MM.1S (cell line): ENCODE results near the gene LRRC26.

Source experiments
- DNase-seq: peaks from one replicate; pipeline ENCODE4 v3.0.0-alpha.2; 2015
- H2AFZ ChIP-seq: fragments of 300-600 bp; sonication (generic); 2 replicates; pipeline ENCODE4 v1.6.0; 2016; ENCODE audit warnings: antibody characterized with exemption, low read length
- H3F3A ChIP-seq: fragments of 300-600 bp; sonication (generic); 2 replicates; pipeline ENCODE4 v1.6.1; 2016; ENCODE audit warnings: mild to moderate bottlenecking, antibody characterized with exemption, low read length, moderate library complexity, mixed read lengths; ENCODE audit not compliant: insufficient read depth
- H3K27ac ChIP-seq: fragments of 300-600 bp; sonication (generic); 2 replicates; pipeline ENCODE4 v1.5.1; 2016; ENCODE audit warnings: mild to moderate bottlenecking, low read length
- H3K27me3 ChIP-seq: fragments of 300-600 bp; sonication (generic); replicated peaks from 2 replicates; pipeline ENCODE4 v1.6.0; 2016; ENCODE audit warnings: low read length; ENCODE audit not compliant: insufficient read depth
- H3K36me3 ChIP-seq: fragments of 300-600 bp; sonication (generic); replicated peaks from 2 replicates; pipeline ENCODE4 v1.6.1; 2016; ENCODE audit warnings: mild to moderate bottlenecking, low read length, mixed read lengths; ENCODE audit not compliant: insufficient read depth
- H3K4me1 ChIP-seq: fragments of 300-600 bp; sonication (generic); 2 replicates; pipeline ENCODE4 v1.6.1; 2016; ENCODE audit warnings: low read length, mixed read lengths
- H3K4me2 ChIP-seq: fragments of 300-600 bp; sonication (generic); 2 replicates; pipeline ENCODE4 v1.6.0; 2016; ENCODE audit warnings: low read depth, low read length
- H3K4me3 ChIP-seq: fragments of 300-600 bp; sonication (generic); 2 replicates; pipeline ENCODE4 v1.5.1; 2016; ENCODE audit warnings: low read length, mixed read lengths
- H3K79me2 ChIP-seq: fragments of 300-600 bp; sonication (generic); 2 replicates; pipeline ENCODE4 v1.6.1; 2016; ENCODE audit warnings: mixed run types, low read length, mixed read lengths
- H3K9ac ChIP-seq: fragments of 300-600 bp; sonication (generic); 2 replicates; pipeline ENCODE4 v1.6.1; 2016; ENCODE audit warnings: low read length, mixed read lengths
- H3K9me2 ChIP-seq: fragments of 300-600 bp; sonication (generic); replicated peaks from 2 replicates; pipeline ENCODE4 v1.6.1; 2016; ENCODE audit warnings: mild to moderate bottlenecking, low read length, mixed read lengths; ENCODE audit not compliant: insufficient read depth
- H3K9me3 ChIP-seq: fragments of 300-600 bp; sonication (generic); replicated peaks from 2 replicates; pipeline ENCODE4 v1.6.1; 2016; ENCODE audit warnings: mild to moderate bottlenecking, low read length, mixed read lengths; ENCODE audit not compliant: insufficient read depth
- H4K20me1 ChIP-seq: fragments of 300-600 bp; sonication (generic); 2 replicates; pipeline ENCODE4 v1.6.1; 2016; ENCODE audit warnings: mild to moderate bottlenecking, low read length, moderate library complexity, mixed read lengths; ENCODE audit not compliant: insufficient read depth
- EZH2 ChIP-seq: fragments of 300-600 bp; sonication (generic); optimal IDR thresholded peaks from 2 replicates; pipeline ENCODE3; 2017; ENCODE audit warnings: low read depth, mild to moderate bottlenecking, antibody characterized with exemption, low read length, mixed read lengths
- EZH2phosphoT487 ChIP-seq: fragments of 300-600 bp; sonication (generic); IDR thresholded peaks from 2 replicates; pipeline ENCODE4 v1.6.1; 2018; ENCODE audit warnings: antibody characterized with exemption, low read length
- TF ChIP-seq, protein P1 (sequence below): fragments of 300-600 bp; sonication (generic); IDR thresholded peaks from 2 replicates; pipeline ENCODE4 v1.5.1; 2016; ENCODE audit warnings: antibody characterized with exemption, low read length, mixed read lengths

Gene LRRC26

DNA sequence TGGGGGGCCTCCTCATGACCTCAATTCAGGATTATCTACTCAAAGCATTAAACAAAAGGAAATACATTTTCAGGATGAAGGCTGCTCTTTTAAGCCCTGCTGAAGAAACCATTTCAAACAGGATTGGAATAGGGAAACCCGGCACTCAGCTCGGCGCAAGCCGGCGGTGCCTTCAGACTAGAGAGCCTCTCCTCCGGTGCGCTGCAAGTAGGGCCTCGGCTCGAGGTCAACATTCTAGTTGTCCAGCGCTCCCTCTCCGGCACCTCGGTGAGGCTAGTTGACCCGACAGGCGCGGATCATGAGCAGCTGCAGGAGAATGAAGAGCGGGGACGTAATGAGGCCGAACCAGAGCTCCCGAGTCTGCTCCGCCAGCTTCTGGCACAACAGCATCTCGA, 34.9 kb upstream of the LRRC26 start:
- no peak for DNase-seq
- Histone ChIP-seq H3K9me2 (no peaks in the 10 kb centered on the region), H3K36me3 (no peaks in the 10 kb centered on the region), H3K27me3 (no peaks in the 10 kb centered on the region), H3F3A (peaks cover 14% of the 10 kb centered on the region; the same call in 1 of the 2 replicates), H3K9me3 (no peaks in the 10 kb centered on the region), H3K27ac (peak overlapping the region; percentile 24; the same call in 1 of the 2 replicates), H3K4me1 (peaks cover 24% of the 10 kb centered on the region), H3K79me2 (peaks cover 48% of the 10 kb centered on the region), H2AFZ (0 out of 2 replicates have a peak overlapping the region, but pooled peaks have one; percentile 49), H3K9ac (peak overlapping the region; percentile 95), H4K20me1 (no peaks in the 10 kb centered on the region), H3K4me2 (peak overlapping the region; percentile 93), H3K4me3 (peak overlapping the region; percentile 90)
- TF ChIP-seq EZH2 (no peak), EZH2phosphoT487 (no peak)
- TF ChIP-seq, protein P1, sequence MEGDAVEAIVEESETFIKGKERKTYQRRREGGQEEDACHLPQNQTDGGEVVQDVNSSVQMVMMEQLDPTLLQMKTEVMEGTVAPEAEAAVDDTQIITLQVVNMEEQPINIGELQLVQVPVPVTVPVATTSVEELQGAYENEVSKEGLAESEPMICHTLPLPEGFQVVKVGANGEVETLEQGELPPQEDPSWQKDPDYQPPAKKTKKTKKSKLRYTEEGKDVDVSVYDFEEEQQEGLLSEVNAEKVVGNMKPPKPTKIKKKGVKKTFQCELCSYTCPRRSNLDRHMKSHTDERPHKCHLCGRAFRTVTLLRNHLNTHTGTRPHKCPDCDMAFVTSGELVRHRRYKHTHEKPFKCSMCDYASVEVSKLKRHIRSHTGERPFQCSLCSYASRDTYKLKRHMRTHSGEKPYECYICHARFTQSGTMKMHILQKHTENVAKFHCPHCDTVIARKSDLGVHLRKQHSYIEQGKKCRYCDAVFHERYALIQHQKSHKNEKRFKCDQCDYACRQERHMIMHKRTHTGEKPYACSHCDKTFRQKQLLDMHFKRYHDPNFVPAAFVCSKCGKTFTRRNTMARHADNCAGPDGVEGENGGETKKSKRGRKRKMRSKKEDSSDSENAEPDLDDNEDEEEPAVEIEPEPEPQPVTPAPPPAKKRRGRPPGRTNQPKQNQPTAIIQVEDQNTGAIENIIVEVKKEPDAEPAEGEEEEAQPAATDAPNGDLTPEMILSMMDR, result no peak

- Histone ChIP-seq H3K4me1 (peaks cover 24% of the 10 kb centered on the region), H3K79me2 (peaks cover 54% of the 10 kb centered on the region), H3K27me3 (no peaks in the 10 kb centered on the region), H3K36me3 (no peaks in the 10 kb centered on the region), H3K9me2 (no peaks in the 10 kb centered on the region), H4K20me1 (no peaks in the 10 kb centered on the region), H3F3A (peaks cover 14% of the 10 kb centered on the region; the same call in 1 of the 2 replicates), H3K9ac (no peak overlapping the region), H3K4me2 (no peak overlapping the region), H3K9me3 (no peaks in the 10 kb centered on the region), H3K4me3 (no peak overlapping the region), H3K27ac (no peak overlapping the region), H2AFZ (no peak overlapping the region)
- DNase-seq, result no peak
- TF ChIP-seq EZH2phosphoT487, result no peak
- TF ChIP-seq, protein P1, result no peak
- TF ChIP-seq EZH2, result no peak
These were observed 33.1 kb upstream of the LRRC26 start for GRCh38 chr9:137202966-137203365.

- Histone ChIP-seq H3K4me2 (peak overlapping the region; percentile 97), H3K9me2 (no peaks in the 10 kb centered on the region), H3K4me1 (peaks cover 18% of the 10 kb centered on the region), H3K36me3 (no peaks in the 10 kb centered on the region), H3K9me3 (no peaks in the 10 kb centered on the region), H4K20me1 (no peaks in the 10 kb centered on the region), H3K27ac (peak overlapping the region; percentile 50; the same call in 1 of the 2 replicates), H3K79me2 (peaks cover 41% of the 10 kb centered on the region), H3K27me3 (no peaks in the 10 kb centered on the region), H3K4me3 (peak overlapping the region; percentile 92), H3K9ac (peak overlapping the region; percentile 79), H2AFZ (peak overlapping the region; percentile 79), H3F3A (peaks cover 14% of the 10 kb centered on the region; the same call in 1 of the 2 replicates)
- TF ChIP-seq EZH2phosphoT487, result no peak
- TF ChIP-seq, protein P1, result no peak
- no peak for TF ChIP-seq EZH2
- DNase-seq, result no peak
These were observed 31.5 kb upstream of the LRRC26 start for GRCh38 chr9:137201205-137201868.
